ENCODE data around the gene UBE2J2. TPM values are rescaled to one million over a fixed set of nuclear protein-coding genes. Genes with fewer than 3 reads are reported as not detected.
A peak's percentile ranks its signal among the peaks of the same experiment; 100 is the strongest.

UBE2J2 gene
- polyA plus RNA-seq, 2 of the 4 experiments (the other 2 are of a cell fraction) = 21.2 to 36.2 TPM

DNA sequence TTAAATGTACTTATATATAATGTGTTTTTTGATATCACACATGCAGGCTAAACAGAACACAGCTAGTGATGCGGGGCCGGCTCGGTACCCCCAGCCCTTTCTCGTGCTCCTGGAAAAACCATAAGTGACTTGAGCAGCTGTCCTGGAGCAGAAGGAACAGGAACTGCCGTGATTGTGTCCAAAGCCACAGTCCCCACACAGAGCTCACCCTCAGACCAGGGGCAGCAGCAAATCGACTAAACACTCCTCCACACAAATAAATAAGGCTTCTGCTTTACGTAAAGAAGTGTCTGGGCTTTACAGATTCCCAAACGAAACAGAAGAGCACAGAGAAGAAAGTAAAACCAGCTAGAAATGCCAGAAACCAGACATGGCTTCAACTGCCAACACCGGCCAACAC is 9.6 kb downstream of the UBE2J2 start:
- POLR2A ChIA-PET = no interaction called here
- FAIRE-seq = no peak
- TF ChIP-seq HDAC2 (IDR thresholded peaks at IDR 0.05) (no peak), MYC (IDR thresholded peaks at IDR 0.05; ENCODE audit: borderline replicate concordance, low read length) (no peak), SREBF2 (IDR thresholded peaks at IDR 0.05) (no peak), HEYL (CRISPR knock-in tag; IDR thresholded peaks at IDR 0.05) (no peak), TFCP2L1 (CRISPR knock-in tag; IDR thresholded peaks at IDR 0.05) (no peak)

DNA sequence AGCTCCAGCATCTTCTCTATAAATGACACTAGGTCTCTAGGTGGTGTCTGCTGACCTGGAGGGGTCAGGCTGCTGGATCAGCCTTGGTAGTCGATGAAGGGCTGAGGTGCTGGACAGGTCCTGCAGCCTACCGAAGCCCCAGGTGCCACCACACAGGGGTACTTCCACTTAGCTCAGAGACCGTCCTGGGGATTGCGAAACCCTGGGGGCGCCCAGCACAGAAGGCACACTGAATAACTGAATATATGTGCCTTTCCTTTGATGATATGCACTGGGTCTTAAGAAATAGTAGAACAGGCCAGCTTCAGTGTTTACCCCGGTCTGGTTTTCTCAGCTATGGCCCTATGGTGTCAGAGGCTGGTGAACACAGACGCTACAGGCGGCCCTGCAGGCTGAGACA is 10.9 kb downstream of the UBE2J2 start:
- CTCF ChIA-PET = interaction anchor here (5.0 kb wide), 1 partner anchor 140 kb away, joined by 17 read pairs; no protein-coding TSS in a partner anchor
- peak; percentile 12 to 61; a peak in 2 of 4 replicates for TF ChIP-seq CEBPB (IDR thresholded peaks at IDR 0.05)
- TF ChIP-seq MAFK (IDR thresholded peaks at IDR 0.05; ENCODE audit: partially characterized antibody) = no peak
- WGBS (ENCODE audit: missing lambda C conversion rate) = 93% methylated on average over 3 of the region's 8 CpGs

More for the DNA sequence above, 9.6 kb downstream of the UBE2J2 start:
- DNase-seq (ENCODE audit: low read depth in 1 of 2, low spot score in 1 of 2) (no peak), ATAC-seq (no peak)
- WGBS (ENCODE audit: missing lambda C conversion rate) = 90% methylated on average over 9 of the region's 9 CpGs
- no peaks in the 10 kb centered on the region for H3K9me3 ChIP-seq
- H3K4me2 ChIP-seq = no peak overlapping the region
- no peak overlapping the region for H3K4me3 ChIP-seq
- CTCF ChIA-PET = interaction anchor here (1.3 to 5.0 kb wide), 2 partner anchors 28 to 142 kb away, joined by 4 to 17 read pairs; no protein-coding TSS in a partner anchor
- H3K27ac ChIP-seq = no peak overlapping the region
- no peaks in the 10 kb centered on the region for H3K4me1 ChIP-seq

DNA sequence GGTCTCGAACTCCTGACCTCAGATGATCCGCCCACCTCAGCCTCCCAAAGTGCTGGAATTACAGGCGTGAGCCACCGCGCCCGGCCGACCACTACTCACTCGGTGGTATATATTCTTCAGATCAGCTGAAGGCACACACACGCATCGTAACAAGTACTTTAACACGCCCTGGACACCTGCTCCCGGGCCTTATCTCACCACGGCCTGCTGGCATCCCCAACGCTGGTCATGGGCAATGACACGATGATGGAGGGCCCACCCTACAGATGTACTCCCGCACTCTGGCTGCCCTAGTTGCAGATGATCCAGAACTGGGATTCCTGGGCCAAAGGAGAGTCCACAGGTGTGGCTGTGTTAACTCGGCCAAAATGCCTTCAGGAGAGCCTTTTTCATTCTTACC is 11.6 kb downstream of the UBE2J2 start:
- ChIA-PET POLR2A (no interaction called here), CTCF (interaction anchor here (2.4 to 5.0 kb wide), 2 partner anchors 12 to 140 kb away, joined by 9 to 17 read pairs; no protein-coding TSS in a partner anchor)
- Histone ChIP-seq H3K4me3 (no peak overlapping the region), H3K4me1 (no peaks in the 10 kb centered on the region), H3K4me2 (no peak overlapping the region), H3K27ac (no peak overlapping the region), H3K9me3 (no peaks in the 10 kb centered on the region)
- DNase-seq (ENCODE audit: low read depth in 1 of 2, low spot score in 1 of 2) (no peak), ATAC-seq (no peak), FAIRE-seq (no peak)
- TF ChIP-seq CHD2 (IDR thresholded peaks at IDR 0.05; ENCODE audit: low read length, partially characterized antibody) (no peak), ZFP36 (IDR thresholded peaks at IDR 0.05; ENCODE audit: borderline replicate concordance, partially characterized antibody) (no peak), PHF8 (IDR thresholded peaks at IDR 0.05; ENCODE audit: borderline replicate concordance, low read depth) (no peak), RFX5 (IDR thresholded peaks at IDR 0.05) (no peak), EP300 (IDR thresholded peaks at IDR 0.05) (no peak), HES2 (IDR thresholded peaks at IDR 0.05) (no peak), CBX2 (IDR thresholded peaks at IDR 0.05; ENCODE audit: borderline replicate concordance, low read depth) (no peak), RCOR1 (IDR thresholded peaks at IDR 0.05; ENCODE audit: low read depth, low read length) (no peak), BHLHE40 (IDR thresholded peaks at IDR 0.05; ENCODE audit: low read depth, low read length) (no peak), PBX3 (IDR thresholded peaks at IDR 0.05) (no peak), FOXS1 (CRISPR knock-in tag; IDR thresholded peaks at IDR 0.05) (no peak), JUN (IDR thresholded peaks at IDR 0.05) (no peak), ZNF302 (CRISPR knock-in tag; IDR thresholded peaks at IDR 0.05) (no peak), GATA3 (IDR thresholded peaks at IDR 0.05; ENCODE audit: borderline replicate concordance) (no peak)
- TF ChIP-seq, protein P1, sequence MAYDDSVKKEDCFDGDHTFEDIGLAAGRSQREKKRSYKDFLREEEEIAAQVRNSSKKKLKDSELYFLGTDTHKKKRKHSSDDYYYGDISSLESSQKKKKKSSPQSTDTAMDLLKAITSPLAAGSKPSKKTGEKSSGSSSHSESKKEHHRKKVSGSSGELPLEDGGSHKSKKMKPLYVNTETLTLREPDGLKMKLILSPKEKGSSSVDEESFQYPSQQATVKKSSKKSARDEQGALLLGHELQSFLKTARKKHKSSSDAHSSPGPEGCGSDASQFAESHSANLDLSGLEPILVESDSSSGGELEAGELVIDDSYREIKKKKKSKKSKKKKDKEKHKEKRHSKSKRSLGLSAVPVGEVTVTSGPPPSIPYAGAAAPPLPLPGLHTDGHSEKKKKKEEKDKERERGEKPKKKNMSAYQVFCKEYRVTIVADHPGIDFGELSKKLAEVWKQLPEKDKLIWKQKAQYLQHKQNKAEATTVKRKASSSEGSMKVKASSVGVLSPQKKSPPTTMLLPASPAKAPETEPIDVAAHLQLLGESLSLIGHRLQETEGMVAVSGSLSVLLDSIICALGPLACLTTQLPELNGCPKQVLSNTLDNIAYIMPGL (CRISPR knock-in tag; IDR thresholded peaks at IDR 0.05; ENCODE audit: borderline replicate concordance) = no peak
- TF ChIP-seq, protein P2, sequence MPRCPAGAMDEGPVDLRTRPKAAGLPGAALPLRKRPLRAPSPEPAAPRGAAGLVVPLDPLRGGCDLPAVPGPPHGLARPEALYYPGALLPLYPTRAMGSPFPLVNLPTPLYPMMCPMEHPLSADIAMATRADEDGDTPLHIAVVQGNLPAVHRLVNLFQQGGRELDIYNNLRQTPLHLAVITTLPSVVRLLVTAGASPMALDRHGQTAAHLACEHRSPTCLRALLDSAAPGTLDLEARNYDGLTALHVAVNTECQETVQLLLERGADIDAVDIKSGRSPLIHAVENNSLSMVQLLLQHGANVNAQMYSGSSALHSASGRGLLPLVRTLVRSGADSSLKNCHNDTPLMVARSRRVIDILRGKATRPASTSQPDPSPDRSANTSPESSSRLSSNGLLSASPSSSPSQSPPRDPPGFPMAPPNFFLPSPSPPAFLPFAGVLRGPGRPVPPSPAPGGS (IDR thresholded peaks at IDR 0.05) = no peak
- WGBS (ENCODE audit: missing lambda C conversion rate) = 99% methylated on average over 13 of the region's 17 CpGs

More for the DNA sequence above, 10.9 kb downstream of the UBE2J2 start:
- H3K4me1 ChIP-seq = no peaks in the 10 kb centered on the region
- no peaks in the 10 kb centered on the region for H3K9me3 ChIP-seq
- H3K4me3 ChIP-seq = no peak overlapping the region
- ATAC-seq (no peak), DNase-seq (ENCODE audit: low read depth in 1 of 2, low spot score in 1 of 2) (no peak), FAIRE-seq (no peak)
- POLR2A ChIA-PET = no interaction called here
- H3K27ac ChIP-seq = no peak overlapping the region
- H3K4me2 ChIP-seq = no peak overlapping the region
